ENCODE results near the gene KHDRBS1.
"Not testable (repeated sequence)": the region's sequence is repeated elsewhere in the genome, so short reads cannot be mapped to it uniquely, and the experiment has no call there.

KHDRBS1 gene

GRCh38 chr1:32012709-32013385, 821 bp upstream of the KHDRBS1 start:
- no peak for DNase-seq (ENCODE audit: low read depth in 3 of 3)

DNA sequence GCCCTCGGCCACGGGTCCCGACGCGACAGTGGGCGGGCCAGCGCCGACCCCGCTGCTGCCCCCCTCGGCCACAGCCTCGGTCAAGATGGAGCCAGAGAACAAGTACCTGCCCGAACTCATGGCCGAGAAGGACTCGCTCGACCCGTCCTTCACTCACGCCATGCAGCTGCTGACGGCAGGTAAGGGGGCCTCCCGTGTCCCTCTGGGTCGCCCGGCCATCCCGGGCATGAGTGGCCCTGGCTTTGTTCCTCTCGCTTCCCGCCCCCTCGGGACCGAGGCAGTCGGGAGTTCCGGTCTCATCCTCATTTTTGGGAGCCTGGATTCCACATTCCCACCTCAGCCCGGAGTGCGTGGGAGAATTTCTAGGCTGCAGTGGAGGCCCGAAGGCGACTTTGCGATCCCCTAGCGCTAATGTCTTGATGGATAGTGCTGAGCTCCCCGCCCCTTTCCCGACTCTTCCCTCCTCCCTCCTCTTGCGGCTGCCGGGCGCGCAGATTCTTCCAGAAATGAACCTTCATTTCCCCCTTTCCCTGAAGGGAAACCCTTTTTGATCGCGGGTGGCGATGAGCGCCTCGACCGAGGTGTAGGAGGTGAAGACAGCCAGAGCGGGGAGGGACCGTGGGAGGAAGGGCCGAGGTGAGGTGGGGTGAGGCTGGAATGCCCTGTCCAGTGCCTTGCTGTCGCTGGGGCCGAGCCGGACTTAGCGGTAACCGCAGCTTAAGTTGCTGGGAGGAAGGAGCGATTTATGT, 705 bp downstream of the KHDRBS1 start:
- peak in 2 of 3 experiments; percentile 8 to 41 for DNase-seq (ENCODE audit: low read depth in 3 of 3)

GRCh38 chr1:32014948-32015273, 1.2 kb downstream of the KHDRBS1 start:
- DNase-seq (ENCODE audit: low read depth in 3 of 3): no peak

- no peak for DNase-seq (ENCODE audit: low read depth in 3 of 3)
Measured at GRCh38 chr1:32020339-32020738, 6.7 kb downstream of the KHDRBS1 start.

- DNase-seq (ENCODE audit: low read depth in 3 of 3): not testable (repeated sequence)
Measured at GRCh38 chr1:32021574-32022018, 7.9 kb downstream of the KHDRBS1 start.

GRCh38 chr1:32023351-32023750, 9.7 kb downstream of the KHDRBS1 start:
- DNase-seq (ENCODE audit: low read depth in 3 of 3): no peak

DNA sequence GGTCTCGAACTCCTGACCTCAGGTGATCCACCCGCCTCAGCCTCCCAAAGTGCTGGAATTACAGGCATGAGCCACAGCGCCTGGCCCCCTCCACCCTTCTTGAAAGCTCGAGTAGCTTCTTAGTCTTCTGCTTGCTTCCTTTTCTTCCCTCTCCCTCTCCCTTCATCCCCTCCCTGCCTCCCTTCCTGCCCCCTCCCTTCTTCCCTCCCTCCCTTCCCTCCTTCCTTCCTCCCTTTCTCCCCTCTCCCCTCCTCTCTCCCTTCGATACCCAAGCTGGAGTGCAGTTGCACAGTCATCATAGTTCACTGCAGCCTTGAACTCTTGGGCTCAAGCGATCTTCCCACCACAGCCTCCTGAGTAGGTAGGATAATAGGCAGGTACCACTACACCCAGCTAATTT, 11.8 kb downstream of the KHDRBS1 start:
- DNase-seq (ENCODE audit: low read depth in 3 of 3): no peak

- no peak for DNase-seq (ENCODE audit: low read depth in 3 of 3)
Measured at GRCh38 chr1:32028746-32029145, 15.1 kb downstream of the KHDRBS1 start.

GRCh38 chr1:32031578-32032274, 18.1 kb downstream of the KHDRBS1 start:
- DNase-seq (ENCODE audit: low read depth in 3 of 3): no peak

- no peak for DNase-seq (ENCODE audit: low read depth in 3 of 3)
Measured at GRCh38 chr1:32032275-32032615, 18.6 kb downstream of the KHDRBS1 start.

GRCh38 chr1:32035119-32035518, 21.5 kb downstream of the KHDRBS1 start:
- no peak for DNase-seq (ENCODE audit: low read depth in 3 of 3)

- DNase-seq (ENCODE audit: low read depth in 3 of 3): no peak
Measured at GRCh38 chr1:32040711-32041110, 27.0 kb downstream of the KHDRBS1 start.

- DNase-seq (ENCODE audit: low read depth in 3 of 3): no peak
Measured at GRCh38 chr1:32042330-32042729, 28.7 kb downstream of the KHDRBS1 start.

- no peak for DNase-seq (ENCODE audit: low read depth in 3 of 3)
Measured at GRCh38 chr1:32044234-32044633, 30.6 kb downstream of the KHDRBS1 start.

GRCh38 chr1:32045772-32046171, 32.1 kb downstream of the KHDRBS1 start:
- no peak for DNase-seq (ENCODE audit: low read depth in 3 of 3)

DNA sequence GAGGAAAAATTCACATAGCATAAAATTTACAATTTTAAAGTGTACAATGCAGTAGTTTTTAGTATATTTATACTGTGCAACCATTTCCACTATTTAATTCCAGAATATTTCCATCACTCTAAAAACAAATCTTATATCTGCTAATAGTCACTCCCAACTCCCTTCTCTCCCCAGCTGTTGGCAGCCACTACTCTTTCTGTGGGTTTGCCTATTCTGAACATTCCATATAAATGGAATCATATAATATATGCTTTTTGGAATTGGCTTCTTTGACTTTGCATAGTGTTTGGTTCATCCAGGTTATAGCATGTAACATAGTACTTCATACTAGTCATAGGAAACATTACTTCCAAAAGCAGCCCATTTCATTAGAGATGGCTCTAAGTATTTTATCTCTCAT, 34.0 kb downstream of the KHDRBS1 start:
- DNase-seq (ENCODE audit: low read depth in 3 of 3): no peak

DNA sequence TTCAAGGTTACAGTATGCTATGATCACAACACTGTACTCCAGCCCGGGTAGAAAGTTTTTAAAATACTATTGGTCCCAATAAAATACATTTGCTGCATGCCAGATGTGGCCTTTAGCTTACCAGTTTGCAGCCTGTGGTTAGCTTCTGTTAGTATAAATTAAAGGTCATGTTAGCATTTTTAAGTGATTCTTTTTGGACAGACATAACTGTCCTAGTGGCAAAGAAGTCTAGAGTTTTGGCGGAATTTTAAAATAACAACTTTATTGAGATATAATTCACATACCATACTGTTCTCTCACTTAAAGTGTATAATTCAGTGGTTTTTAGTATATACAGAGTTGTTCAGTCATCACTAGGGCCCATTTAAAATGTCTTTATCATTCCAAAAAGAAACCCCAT, 34.8 kb downstream of the KHDRBS1 start:
- DNase-seq (ENCODE audit: low read depth in 3 of 3): no peak

DNA sequence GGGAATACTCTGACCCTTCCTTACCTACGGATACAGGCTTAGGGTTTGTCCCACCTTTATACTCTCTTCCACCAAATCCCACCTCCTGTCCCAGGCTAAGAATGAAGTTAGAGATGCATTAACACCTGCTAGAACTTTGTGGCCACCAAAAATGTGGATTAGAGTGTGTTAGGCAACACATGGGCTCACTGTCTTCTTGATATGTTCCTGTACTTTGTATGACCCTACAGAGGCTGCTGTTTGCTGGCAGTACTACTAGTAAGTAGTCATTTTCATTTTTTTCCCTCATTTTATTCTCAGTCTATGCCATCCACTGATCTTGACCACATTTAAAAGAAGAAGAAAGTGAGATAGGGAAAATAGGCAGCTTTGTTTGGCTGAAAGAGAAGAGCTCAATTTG, 38.0 kb downstream of the KHDRBS1 start:
- DNase-seq (ENCODE audit: low read depth in 3 of 3): no peak

- DNase-seq (ENCODE audit: low read depth in 3 of 3): no peak
Measured at GRCh38 chr1:32052887-32053286, 39.2 kb downstream of the KHDRBS1 start.

DNA sequence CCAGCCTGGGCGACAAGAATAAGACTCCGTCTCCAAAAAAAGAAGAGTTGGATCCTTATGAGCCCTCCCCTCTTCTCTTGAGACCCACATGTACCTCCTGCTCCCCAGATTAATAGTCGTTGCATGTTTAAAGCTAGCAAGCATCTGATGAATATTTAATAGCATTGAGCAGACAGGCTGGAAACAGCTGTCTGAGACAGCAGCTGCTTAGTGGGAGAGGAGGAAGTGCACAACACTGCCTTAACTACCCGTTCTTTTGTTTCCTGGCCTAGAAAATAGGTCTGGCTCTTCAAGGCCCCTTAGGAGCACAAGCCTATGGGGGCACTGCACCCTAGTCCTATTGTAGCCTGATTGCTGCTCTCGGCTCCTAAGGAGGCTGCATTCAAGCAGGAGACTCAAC, 41.7 kb downstream of the KHDRBS1 start:
- DNase-seq (ENCODE audit: low read depth in 3 of 3): no peak

- no peak for DNase-seq (ENCODE audit: low read depth in 3 of 3)
Measured at GRCh38 chr1:32056598-32056997, 42.9 kb downstream of the KHDRBS1 start.

DNA sequence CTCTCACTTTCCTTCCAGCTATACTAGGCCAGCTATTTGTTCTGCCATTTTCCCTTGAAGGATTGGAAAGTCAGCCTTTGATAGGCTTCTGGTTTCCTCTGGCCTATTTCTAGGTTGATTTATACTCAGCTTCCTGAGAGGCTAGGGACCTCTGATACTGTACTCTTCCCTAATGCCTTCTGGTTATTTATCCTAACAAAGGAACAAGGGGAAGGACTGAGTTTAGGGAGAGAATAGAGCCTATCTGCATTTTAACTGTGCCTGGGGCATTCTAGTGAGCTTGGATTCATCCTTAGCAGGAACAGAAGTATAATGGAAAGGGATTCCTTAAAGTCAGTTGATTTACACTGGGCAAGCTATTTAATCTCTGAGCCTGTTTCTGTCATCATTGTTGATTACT, 47.2 kb downstream of the KHDRBS1 start:
- no peak for DNase-seq (ENCODE audit: low read depth in 3 of 3)

DNA sequence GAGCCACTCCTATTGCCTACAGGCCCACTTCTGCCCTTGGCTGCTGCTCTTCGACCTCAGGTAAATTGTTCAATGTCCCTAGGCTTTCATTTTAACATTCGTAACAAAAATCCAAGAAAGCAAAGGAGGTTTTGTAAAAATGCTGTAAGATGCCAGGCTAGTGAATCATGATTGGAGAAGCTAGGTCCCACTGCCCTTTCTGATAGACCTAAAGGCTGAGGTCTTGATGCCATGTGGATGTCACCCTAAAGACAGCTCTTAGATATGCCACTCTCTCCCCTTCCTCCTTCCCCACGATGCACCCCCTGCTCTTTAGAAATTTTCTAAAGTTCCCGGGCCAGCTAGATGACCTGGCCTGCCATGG, 49.2 kb downstream of the KHDRBS1 start:
- DNase-seq (ENCODE audit: low read depth in 3 of 3): no peak
